HepG2 (cell line): ENCODE measurements around the gene SAMD4B. TPM values are rescaled to one million over a fixed set of nuclear protein-coding genes. Genes with fewer than 3 reads are reported as not detected.

ENCODE experiments used
- DZIP1 ChIP-seq: sonication (generic); formaldehyde crosslinking; IDR thresholded peaks from 2 replicates; pipeline ENCODE4 v1.5.0; 2020; ENCODE audit warnings: mild to moderate bottlenecking, missing genetic modification reagents
- EP300 ChIP-seq, 3 experiments: sonication (generic) in 1 of 3; formaldehyde crosslinking in 1 of 3; IDR thresholded peaks; 2 replicates each; pipeline versions ENCODE4 v1.5.1 to v1.6.1; 2011 to 2020; ENCODE audit warnings: low read depth in 2 of 3, low read length in 2 of 3, borderline replicate concordance in 1 of 3, improper control_type of control experiment in 1 of 3, mild to moderate bottlenecking in 1 of 3, missing genetic modification reagents in 1 of 3, moderate library complexity in 1 of 3
- HIVEP1 ChIP-seq: sonication (generic); formaldehyde crosslinking; IDR thresholded peaks from 2 replicates; pipeline ENCODE4 v1.4.0; 2020; ENCODE audit warnings: mild to moderate bottlenecking, missing genetic modification reagents
- JUNB ChIP-seq: sonication (generic); formaldehyde crosslinking; IDR thresholded peaks from 2 replicates; pipeline ENCODE4 v1.8.0; 2022; ENCODE audit warnings: missing genetic modification reagents, mild to moderate bottlenecking, borderline replicate concordance
- PHF5A ChIP-seq: IDR thresholded peaks from one replicate; pipeline ENCODE4 v1.6.1; 2018; ENCODE audit warnings: low read depth, missing genetic modification reagents; ENCODE audit not compliant: unreplicated experiment
- PHF8 ChIP-seq: sonication (generic); formaldehyde crosslinking; IDR thresholded peaks from 2 replicates; pipeline ENCODE4 v1.5.0; 2020; ENCODE audit warnings: missing genetic modification reagents
- POGZ ChIP-seq: sonication (generic); formaldehyde crosslinking; IDR thresholded peaks from 2 replicates; pipeline ENCODE4 v1.4.0; 2020; ENCODE audit warnings: mild to moderate bottlenecking, missing genetic modification reagents
- RARG ChIP-seq: sonication (generic); formaldehyde crosslinking; IDR thresholded peaks from 2 replicates; pipeline ENCODE4 v1.4.0; 2020; ENCODE audit warnings: low read depth, mild to moderate bottlenecking, missing genetic modification reagents
- RCOR2 ChIP-seq: IDR thresholded peaks from 2 replicates; pipeline ENCODE4 v1.6.1; 2016; ENCODE audit warnings: missing biosample characterization, missing genetic modification reagents
- SMC3 ChIP-seq: IDR thresholded peaks from 2 replicates; pipeline ENCODE4 v1.6.1; 2011; ENCODE audit warnings: low read length, improper control_type of control experiment
- SRSF1 ChIP-seq: fragments of 200-400 bp; formaldehyde crosslinking; optimal IDR thresholded peaks from 2 replicates; pipeline ENCODE3; 2017; ENCODE audit warnings: mild to moderate bottlenecking, low read depth, low read length, moderate library complexity
- TBX2 ChIP-seq: sonication (generic); formaldehyde crosslinking; IDR thresholded peaks from 2 replicates; pipeline ENCODE4 v1.5.0; 2020; ENCODE audit warnings: missing genetic modification reagents, mild to moderate bottlenecking, borderline replicate concordance
- THRA ChIP-seq: sonication (generic); formaldehyde crosslinking; IDR thresholded peaks from 2 replicates; pipeline ENCODE4 v1.4.0; 2020; ENCODE audit warnings: missing genetic modification reagents, borderline replicate concordance
- ZNF124 ChIP-seq: sonication (generic); formaldehyde crosslinking; IDR thresholded peaks from 2 replicates; pipeline ENCODE4 v1.4.0; 2020; ENCODE audit warnings: missing genetic modification reagents
- ZNF282 ChIP-seq: fragments of 450-650 bp; IDR thresholded peaks from 2 replicates; pipeline ENCODE4 v1.6.1; 2018; ENCODE audit not compliant: partially characterized antibody
- ZNF317 ChIP-seq: sonication (generic); formaldehyde crosslinking; IDR thresholded peaks from 2 replicates; pipeline ENCODE4 v1.5.0; 2020; ENCODE audit warnings: mild to moderate bottlenecking, missing genetic modification reagents
- ZNF569 ChIP-seq: sonication (generic); formaldehyde crosslinking; IDR thresholded peaks from 2 replicates; pipeline ENCODE4 v1.5.0; 2020; ENCODE audit warnings: mild to moderate bottlenecking, missing genetic modification reagents, moderate library complexity, borderline replicate concordance
- ZNF589 ChIP-seq: sonication (generic); formaldehyde crosslinking; conservative IDR thresholded peaks from 2 replicates; pipeline ENCODE4 v1.8.0; 2022; ENCODE audit warnings: mild to moderate bottlenecking, moderate library complexity, missing genetic modification reagents
- ZNF670 ChIP-seq: sonication (generic); formaldehyde crosslinking; IDR thresholded peaks from 2 replicates; pipeline ENCODE4 v1.8.0; 2022; ENCODE audit warnings: mild to moderate bottlenecking, missing genetic modification reagents, borderline replicate concordance
- ZNF75D ChIP-seq: sonication (generic); formaldehyde crosslinking; IDR thresholded peaks from 2 replicates; pipeline ENCODE4 v1.8.1; 2023; ENCODE audit warnings: missing genetic modification reagents, mild to moderate bottlenecking, borderline replicate concordance
- ZNF768 ChIP-seq: sonication (generic); formaldehyde crosslinking; IDR thresholded peaks from 2 replicates; pipeline ENCODE4 v1.4.0; 2020; ENCODE audit warnings: missing genetic modification reagents
- polyA plus RNA-seq, 8 experiments: library from polyadenylated mRNA; depleted of rRNA in 3 of 8; stranded (reverse) in 7 of 8; unstranded in 1 of 8; fragments of >200 nt; fragmentation: Illumina TruSeq in 4 of 8; extraction: Trizol in 4 of 8; gene quantifications; 2 replicates each; pipeline versions ENCODE4 v1.2.1 to v1.2.3, GENCODE V29; 2011 to 2016; ENCODE audit warnings: low read depth in 4 of 8, missing spikeins in 1 of 8, mixed read lengths in 1 of 8; ENCODE audit not compliant: insufficient read depth in 1 of 8
- total RNA-seq, 5 experiments: library from RNA; depleted of rRNA; stranded (reverse); fragments of >200 nt; fragmentation: Illumina TruSeq; extraction: Trizol; gene quantifications; 2 replicates each; pipeline ENCODE4 v1.2.3, GENCODE V29; 2016; ENCODE audit warnings: low read depth in 1 of 5
- TF ChIP-seq, protein P1 (sequence below): sonication (generic); formaldehyde crosslinking; IDR thresholded peaks from 2 replicates; pipeline ENCODE4 v1.4.0; 2020; ENCODE audit warnings: missing genetic modification reagents
- TF ChIP-seq, protein P2 (sequence below): sonication (generic); formaldehyde crosslinking; IDR thresholded peaks from 2 replicates; pipeline ENCODE4 v1.8.0; 2022; ENCODE audit warnings: missing genetic modification reagents, low read depth, mild to moderate bottlenecking, borderline replicate concordance

Gene SAMD4B
- total and polyA plus RNA-seq, 2 of the 13 experiments (the other 11 are each of a cell fraction or from before 2014, with no cell fraction given): 26.0 to 31.8 TPM

- TF ChIP-seq, protein P1, sequence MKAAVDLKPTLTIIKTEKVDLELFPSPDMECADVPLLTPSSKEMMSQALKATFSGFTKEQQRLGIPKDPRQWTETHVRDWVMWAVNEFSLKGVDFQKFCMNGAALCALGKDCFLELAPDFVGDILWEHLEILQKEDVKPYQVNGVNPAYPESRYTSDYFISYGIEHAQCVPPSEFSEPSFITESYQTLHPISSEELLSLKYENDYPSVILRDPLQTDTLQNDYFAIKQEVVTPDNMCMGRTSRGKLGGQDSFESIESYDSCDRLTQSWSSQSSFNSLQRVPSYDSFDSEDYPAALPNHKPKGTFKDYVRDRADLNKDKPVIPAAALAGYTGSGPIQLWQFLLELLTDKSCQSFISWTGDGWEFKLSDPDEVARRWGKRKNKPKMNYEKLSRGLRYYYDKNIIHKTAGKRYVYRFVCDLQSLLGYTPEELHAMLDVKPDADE: no peak
- TF ChIP-seq TBX2 (CRISPR knock-in tag) (peak; percentile 81; the same call in 1 of the 2 replicates), ZNF569 (CRISPR knock-in tag) (peak; percentile 94; the same call in 1 of the 2 replicates), JUNB (CRISPR knock-in tag) (peak; percentile 85; the same call in 1 of the 2 replicates), ZNF317 (peak; percentile 88; the same call in 1 of the 2 replicates), HIVEP1 (peak; percentile 71), ZNF768 (peak; percentile 50; the same call in 1 of the 2 replicates), THRA (CRISPR knock-in tag) (peak; percentile 13; the same call in 1 of the 2 replicates), PHF8 (CRISPR knock-in tag) (peak; percentile 43; the same call in 1 of the 2 replicates), POGZ (peak; percentile 62; the same call in 1 of the 2 replicates), DZIP1 (CRISPR knock-in tag) (peak; percentile 71; the same call in 1 of the 2 replicates), ZNF670 (CRISPR knock-in tag) (peak; percentile 92; the same call in 1 of the 2 replicates), PHF5A (CRISPR knock-in tag) (peak; percentile 81), EP300 (IDR thresholded peaks at IDR 0.05; ENCODE audit: low read depth in 2 of 2, low read length in 2 of 2) (peak in 1 of 2 experiments; percentile 70; a peak in 2 of 4 replicates), EP300 (CRISPR knock-in tag; IDR thresholded peaks at IDR 0.05; ENCODE audit: borderline replicate concordance) (peak; percentile 63), ZNF124 (CRISPR knock-in tag) (peak; percentile 73; the same call in 1 of the 2 replicates), RCOR2 (CRISPR knock-in tag) (peak; percentile 66), SMC3 (peak; percentile 1; the same call in 1 of the 2 replicates), RARG (CRISPR knock-in tag) (0 out of 2 replicates have a peak, but pooled peaks have one; percentile 28), ZNF282 (no peak), SRSF1 (no peak), ZNF75D (CRISPR knock-in tag) (no peak), ZNF589 (CRISPR knock-in tag) (peak; percentile 81; the same call in 1 of the 2 replicates)
- TF ChIP-seq, protein P2, sequence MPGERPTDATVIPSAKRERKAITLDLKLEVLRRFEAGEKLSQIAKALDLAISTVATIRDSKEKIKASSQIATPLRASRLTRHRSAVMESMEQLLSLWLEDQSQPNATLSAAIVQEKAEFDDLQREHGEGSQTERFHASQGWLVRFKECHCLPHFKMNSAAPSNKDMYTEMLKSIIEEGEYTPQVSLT: no peak
These were observed 59.5 kb downstream of the SAMD4B start (continued) for GRCh38 chr19:39401549-39402345.
